GM19023 (cell line): ENCODE results near the gene TLE7.

Source experiments
- ATAC-seq: cut with Tn5 transposase; IDR thresholded peaks from one replicate; pipeline ENCODE4 v1.9.1; 2021; ENCODE audit warnings: mild to moderate bottlenecking, moderate library complexity; ENCODE audit not compliant: unreplicated experiment

The TLE7 gene

DNA sequence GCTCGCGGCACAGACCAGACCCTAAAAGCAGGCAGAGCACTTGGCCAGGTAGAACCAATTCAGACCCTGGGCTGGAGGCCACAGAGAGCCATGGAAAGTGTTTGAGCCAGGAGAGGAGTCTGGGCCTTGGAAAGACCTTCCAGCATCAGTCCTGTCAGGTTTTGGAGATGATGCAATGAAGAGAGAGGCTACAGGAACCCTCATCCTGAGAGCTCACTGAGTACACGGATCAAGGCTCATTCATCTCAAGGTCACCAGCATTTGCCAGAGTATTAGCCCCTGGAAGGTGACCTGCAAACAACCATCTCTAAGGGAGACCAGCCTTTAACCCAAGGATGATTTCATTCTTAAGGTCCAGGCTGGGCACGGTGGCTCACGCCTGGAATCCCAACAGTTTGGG, 27.8 kb downstream of the TLE7 start:
- ATAC-seq = no peak

DNA sequence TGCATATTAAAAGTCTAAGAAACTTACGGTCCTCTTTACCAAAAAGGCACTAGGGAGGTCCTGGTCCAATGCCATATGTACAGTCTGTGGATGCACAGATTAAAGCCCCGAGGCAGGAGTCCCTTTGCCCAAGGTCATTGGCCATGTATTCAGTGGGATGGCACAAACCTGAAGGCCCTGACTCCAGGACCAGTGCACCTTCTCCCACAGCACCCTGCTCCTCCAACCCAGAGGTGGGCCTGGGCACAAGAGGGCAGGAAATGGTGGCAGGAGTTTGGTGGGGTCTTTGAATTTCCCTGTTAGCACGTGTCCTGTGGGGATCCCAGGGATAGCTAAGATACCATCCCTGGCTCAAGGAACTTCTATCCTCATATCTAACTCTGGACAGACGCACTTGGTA, 28.5 kb downstream of the TLE7 start:
- no peak for ATAC-seq

DNA sequence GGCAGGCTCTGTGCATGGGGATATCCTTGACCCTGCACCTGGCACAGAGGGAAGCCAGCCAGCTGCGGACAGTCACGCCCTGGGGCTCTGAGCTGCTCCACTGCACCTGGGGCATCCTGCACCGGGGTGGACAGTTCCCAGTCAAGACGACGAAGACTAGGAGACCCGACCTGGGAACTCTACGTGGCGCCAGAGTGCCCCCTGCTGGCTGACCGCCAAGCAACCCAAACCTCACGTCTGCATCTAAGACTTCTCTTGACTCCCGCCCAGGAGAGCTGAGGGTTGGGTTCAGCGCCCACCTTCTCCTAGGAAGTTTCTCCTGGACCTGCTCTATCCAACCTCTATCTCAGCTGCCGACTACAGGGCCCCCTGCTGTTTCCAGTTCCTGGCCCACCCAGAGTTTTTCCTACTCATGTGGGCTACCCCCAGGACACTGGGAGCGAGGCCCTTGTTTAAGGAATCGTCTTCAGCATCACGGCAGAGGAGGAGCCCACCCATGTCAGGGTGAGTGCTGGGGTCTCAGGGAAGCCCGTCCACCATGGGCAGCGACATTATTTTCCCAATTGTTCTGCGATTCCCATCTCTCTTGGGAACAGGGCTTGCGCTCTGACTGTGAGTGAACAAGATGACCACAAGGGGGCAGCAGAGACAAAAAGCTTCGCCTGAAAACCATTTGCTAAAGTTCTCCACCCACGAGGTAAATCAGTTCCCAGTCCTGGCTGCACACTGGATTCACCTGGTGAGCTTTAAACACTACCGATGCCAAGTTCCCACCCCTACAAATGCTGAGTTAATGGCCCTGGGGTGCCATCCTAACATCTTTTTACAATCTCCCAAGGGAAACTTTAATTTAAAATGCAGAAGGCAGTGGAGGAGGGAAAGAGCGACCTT, 29.3 kb downstream of the TLE7 start:
- peak; percentile 71 for ATAC-seq

DNA sequence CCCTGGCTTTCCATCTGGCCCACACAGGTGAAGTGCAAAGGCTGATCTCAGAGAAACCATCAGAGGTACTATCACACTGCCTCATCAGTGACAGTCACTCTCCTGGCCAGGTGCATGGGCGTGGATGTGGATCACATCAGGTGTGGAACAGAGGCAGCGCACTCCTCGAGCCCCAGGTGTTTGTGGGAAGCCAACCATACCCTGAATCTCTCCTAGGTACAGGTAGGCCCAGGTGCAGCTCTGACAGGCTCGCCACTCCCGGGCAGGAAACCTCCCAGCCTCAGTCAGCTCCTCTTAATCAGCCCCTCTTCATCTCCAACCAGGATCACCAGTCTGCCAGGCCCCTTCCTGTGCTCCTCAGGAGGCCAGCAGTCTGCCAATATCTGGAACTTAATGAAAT, 31.7 kb downstream of the TLE7 start:
- no peak for ATAC-seq

DNA sequence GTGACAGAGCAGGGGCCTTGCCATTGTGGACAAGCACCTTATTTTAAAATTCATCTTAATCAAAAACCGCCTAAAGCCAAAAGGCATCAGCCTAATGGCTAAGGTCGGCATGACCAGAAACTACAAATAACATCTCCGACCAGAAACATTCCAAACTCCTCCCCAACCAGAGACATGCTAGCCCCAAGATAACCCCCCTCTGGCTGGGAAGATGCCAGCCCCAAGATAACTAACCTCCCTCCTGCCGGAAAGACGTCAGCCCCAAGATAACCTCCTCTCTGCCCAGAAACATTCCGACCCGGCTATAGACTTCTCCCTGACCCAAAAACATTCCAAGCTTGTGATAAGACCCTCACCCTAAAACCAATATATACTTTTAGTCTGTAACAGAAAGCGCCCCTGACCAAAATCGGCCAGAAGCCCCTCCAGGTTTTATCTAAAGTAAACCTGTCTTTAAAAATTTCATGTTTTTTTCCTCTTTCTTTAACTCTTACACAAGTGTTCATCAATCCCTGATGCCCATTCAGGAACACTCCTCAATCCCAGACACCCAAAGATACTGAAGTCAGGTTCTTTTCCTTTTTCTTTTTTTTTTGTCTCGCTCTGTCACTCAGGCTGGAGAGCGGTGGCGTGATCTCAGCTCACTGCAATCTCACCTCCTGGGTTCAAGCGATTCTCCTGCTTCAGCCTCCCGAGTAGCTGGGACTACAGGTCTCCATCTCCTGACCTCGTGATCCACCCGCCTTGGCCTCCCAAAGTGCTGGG, 32.7 kb downstream of the TLE7 start:
- no peak for ATAC-seq

DNA sequence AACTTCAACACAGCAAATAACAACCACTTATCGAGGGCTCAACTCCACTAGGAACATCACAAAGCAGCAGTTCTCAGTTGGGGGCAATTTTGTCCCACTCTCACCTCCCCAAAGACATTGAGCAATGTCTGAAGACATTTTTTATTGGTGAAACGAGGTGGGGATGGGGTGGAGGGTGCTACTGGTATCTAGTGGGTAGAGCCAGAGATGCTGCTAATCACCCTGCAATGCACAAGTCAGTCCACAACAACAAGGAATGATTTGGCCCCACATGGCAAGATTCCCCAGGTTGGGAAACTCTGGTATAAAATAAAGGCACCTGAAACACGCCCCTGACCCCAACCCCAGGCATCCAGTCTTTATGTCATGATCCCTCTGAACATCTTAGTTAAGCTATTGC, 33.3 kb downstream of the TLE7 start:
- ATAC-seq = no peak

DNA sequence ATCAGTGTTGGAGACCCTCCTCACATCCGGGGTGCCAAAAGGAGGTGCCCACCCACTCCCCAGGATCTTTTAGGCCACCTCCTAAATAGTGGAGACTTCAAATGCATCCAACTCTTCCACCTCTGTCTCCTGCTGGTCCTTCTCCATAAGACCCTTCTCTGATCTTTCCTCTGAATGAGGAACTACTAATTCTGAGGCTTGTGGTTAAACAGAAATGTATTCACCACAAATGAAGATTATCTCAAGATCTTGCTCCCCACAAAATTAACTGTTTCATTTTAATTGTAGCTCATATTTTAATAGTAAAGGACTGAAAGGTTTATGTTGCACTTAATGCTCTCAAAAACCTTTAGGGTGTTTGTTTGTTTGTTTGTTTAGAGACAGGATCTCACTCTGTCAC, 34.1 kb downstream of the TLE7 start:
- no peak for ATAC-seq

DNA sequence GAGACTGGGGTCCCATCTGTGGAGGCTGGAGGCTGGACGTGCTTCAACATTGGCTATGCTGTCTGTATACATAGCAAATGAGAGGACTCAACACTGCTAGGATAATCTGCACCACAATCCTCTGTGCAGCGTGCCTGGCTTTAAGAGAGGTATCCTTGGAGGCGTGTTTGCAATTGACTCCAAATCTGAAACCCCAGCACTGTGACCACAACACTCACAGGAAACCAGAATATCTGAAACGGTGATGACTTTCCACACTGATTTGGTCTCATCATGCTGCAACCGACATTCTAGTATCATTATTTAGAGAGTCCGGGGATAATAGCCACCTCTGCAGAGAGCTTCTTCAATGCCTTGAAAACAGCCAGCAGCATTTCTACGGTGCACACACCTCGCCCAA, 35.1 kb downstream of the TLE7 start:
- ATAC-seq = no peak

DNA sequence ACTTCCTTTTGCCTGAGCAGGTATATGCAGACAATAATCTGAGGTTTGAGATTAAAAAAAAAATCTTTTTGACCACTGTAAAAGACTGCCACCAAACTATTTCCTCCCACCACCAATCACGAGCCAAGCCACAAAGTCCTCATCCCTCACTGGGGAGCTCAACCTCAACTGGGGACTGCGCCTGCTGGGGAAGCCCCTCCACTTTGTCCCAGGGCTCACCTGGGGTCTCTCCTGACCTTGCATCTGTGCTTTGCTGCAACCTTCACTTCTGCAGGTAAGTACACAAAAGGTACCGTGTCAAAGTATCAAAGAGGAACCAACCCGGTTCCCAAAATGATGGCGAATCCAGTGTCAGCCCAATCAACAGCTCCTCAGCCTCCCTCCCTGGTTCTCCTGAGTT, 35.5 kb downstream of the TLE7 start:
- ATAC-seq = no peak

DNA sequence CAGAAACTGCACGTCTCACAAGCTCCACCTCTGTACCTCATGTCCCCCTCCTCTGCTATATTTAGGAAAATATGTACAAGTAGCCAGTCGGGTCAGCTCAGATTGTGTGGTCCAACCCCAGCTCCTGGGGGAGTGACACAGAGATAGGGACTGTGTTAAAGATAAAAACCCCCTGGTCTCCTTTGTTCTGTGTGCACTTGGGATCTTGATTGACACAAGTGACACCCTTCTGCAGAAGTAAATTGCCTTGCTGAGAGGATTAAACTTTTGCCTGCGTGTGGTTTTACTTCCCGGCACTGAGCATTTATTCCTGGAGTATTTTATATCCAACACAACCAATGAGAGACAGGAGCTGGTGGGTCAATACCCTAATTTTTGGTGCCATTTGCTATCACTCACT, 37.5 kb downstream of the TLE7 start:
- ATAC-seq = no peak

DNA sequence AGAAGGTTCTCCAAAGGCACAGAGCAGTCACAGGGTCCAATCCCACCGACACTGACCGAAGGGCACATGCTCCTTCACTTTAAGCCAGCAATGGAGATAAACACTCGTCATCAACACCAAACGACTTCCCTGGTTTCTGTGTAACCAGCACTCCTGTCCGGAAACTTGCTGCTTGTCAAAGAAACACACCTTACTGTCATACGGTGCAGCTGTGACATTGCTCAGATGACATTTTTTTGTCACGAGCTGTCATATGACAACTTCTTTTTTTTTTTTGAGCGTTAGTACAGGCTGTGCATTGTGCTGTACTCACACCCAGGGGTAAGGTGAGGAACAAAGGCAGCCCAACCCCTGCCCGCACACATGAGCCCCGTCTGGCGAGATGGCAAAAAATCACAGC, 39.2 kb downstream of the TLE7 start:
- ATAC-seq = no peak

DNA sequence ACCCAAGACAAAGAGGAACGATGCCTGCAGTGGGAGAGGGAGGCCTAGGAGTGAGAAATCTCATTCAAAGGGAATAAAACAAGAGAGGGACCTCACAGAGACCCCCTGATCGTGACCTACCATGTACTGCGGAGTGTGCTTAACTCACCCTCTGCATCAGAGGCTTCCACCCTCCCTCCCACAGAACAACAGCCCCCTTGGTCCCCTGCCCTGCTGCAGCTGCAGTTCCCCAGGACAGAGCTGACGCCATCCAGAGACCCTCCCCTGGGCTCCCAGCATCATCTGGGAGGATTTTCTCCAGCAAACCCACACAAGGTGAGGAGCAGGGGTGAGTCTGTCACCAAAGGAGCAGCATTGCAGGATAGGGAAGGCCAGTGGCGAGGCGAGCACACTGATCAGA, 39.8 kb downstream of the TLE7 start:
- ATAC-seq = no peak

DNA sequence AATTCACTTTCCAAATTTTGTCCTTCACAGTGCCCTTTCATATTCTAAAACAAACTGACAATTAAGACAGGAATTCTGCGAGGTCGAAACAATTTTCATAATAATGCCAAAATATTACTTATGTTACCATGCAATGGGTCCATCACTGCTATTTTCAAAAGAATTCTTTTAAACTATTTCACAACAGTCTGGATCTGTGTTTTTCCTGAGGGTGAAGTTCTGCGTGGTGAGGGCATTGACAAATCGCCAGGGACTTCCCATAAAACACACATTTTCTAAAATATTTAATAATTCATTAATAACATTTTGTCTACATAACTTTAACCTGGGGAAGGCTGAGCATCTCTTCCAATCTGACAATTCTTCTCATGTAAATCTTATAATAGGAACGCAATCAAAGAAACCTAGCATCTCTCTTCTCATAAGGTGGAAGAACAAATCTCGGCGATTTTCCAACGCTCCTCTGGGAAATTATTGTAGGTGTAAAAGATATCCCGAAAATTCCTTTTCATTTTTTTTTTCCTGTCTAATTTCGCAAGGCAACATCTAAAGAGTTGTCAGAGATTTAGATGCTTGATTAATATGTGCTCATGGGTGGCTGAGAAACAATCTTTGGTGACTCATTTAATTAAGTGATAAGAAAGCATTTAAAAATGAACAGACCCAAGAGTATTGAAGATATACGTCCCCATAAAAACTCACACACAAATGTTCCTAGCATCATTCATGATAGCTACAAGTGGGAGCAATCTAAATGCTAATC, 41.9 kb downstream of the TLE7 start:
- ATAC-seq = no peak

DNA sequence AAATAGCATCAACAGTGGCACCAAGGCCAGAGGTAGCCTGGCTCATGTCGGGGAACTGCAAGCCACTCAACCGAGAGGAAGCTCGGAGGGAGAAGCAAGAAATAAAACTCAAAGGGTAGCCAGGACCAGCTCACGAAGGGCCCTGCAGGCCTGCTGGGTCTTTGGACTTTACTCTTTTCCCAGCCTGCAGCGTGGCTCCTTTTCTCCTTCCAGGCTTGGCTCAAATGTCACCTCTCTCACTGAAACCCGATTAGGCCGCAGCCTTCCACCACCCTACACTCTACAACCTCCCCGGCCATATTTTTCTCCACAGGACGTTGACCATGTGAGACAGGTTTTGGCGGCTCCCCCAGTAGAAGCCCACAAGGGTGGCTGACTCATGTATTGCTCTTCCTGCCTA, 45.3 kb downstream of the TLE7 start:
- no peak for ATAC-seq

DNA sequence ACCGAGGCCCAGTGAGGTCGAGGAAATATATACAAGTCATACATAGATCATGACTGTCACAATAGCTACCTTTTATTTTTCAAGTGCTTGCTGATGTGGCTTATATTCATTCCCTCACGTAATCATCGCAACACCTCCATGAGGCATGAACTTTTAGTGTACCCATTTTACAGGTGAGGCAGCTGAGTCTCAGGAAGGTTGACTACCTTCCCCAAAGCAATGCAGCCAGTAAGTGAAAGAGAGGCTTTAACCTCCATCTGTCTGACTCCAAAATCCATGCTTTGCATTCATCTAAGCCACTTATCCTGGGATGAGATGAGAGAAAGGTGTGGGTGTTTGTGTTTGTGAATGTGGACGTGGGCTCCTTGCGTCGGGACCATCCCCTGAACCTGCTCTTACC, 52.5 kb downstream of the TLE7 start:
- no peak for ATAC-seq

DNA sequence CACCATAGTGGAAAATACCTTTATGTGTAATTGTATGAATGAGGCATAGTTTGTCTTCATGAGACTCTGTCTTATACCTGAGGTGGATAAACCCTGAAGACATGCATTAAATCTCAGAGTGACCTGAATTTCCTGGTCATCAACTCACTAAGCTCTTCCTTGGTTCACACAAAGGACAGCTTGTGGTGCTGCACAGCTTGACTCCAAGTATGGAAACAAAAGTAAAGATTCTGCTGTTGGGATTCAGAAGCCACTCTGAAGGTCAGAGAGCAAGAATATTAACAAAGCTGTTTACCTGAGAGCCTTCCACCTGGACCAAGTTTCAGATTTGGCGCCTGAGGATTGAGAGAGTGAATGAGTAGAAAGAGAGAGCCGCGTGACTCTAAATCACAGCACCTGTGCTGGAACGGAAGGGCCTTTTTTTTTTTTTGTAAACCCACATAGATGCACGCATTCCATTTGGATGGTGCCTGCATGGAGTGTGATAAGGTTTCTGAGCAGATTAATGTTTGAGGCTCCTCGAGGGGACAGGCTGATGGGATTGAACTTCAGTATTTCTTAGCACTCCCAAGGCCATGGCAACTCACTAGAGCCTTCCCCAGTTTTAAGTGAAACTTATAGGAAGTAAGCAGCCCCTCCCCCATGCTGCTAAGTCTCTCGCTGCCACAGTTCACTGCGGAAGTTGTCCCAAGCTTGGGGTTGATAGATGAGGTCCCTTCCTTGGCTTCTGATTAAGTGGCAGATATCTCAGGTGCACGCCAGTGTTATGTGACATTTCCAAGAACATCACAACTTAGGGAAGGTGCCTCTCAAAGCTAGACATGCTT, 54.6 kb downstream of the TLE7 start:
- ATAC-seq = no peak

DNA sequence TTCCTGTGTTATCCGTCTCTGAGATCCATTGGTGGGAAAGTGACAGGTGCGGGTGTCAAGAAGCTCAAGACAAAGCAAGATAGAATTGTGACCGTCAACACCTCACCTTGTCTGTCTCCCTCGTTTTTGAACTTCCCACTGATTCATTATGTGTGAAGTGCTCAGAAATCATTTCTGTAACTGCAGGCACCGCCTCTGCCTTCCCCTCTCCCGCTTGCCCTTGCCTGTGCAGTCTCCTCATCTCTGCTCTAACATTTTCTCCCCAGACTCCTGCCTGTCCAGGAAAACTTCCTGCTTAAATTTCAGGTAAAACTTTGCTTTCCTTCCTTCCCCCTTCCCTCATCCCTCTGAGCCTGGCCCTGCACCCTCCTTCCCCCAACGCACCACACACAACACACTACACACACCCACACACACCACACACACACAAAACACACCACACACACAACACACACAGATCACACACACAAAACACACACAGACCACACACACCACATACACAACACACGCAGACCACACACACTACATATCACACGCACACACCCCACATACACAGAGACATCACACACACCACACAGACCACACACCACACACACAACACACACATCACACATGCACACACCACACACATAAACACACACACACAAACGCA, 57.7 kb downstream of the TLE7 start:
- no peak for ATAC-seq

DNA sequence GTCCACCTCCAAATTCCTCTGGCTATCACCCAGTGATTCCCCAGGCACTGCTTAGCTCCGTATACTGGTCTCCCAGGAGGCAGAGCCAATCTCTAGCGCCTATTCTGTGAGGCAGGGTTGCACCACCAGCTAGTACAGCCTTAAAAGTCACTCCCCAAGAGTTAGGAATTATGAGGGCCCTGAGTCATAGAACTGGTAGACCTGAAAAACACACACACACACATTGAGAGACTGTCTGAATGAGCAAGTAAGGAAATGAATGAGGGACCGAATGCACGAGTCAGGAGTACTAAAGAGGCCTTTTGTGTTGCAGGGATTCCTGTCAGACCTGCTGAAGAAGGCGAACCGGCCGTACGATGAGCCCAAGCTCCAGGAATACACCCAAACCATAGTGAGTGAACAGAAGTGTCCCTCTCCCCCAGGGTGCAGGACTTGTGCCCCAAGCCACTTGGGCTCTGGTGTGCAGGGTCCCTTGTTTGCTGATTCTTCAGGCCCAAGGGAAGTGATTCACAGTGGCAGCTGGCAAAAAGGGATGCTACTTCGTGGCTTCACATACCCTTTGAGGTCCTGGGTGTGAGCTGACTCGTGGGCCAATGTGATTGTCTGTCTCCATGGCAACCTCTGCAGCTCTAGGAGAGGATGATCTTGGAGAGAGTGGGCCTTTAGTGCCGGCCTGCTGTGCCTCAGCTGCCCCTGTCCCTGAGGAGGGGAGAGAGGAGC, 58.6 kb downstream of the TLE7 start:
- no peak for ATAC-seq

DNA sequence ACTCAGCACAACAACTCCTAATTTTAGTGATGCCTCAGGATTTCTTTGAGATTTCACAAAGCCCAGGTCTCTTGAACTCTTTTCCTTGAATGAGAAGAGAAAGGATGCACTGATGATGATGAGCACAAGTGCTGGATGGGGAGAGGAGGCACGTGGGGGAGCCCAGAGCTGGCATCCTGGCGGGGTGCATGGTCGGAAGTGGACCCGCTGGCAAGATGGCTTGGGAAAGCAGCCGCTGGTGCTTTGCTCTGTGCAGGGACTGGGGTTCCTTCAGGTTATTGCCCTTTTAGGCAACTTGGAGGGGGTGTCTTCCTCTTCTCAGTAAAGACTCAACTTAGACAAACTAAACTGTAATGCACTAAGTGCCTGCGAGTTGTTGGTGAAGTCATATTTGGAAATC, 61.0 kb downstream of the TLE7 start:
- ATAC-seq = no peak
